ENCODE data around the gene MTTP.

GRCh38 chr4:99594818-99595217 lies 20.2 kb downstream of the MTTP start:
- TF ChIP-seq, protein P1, sequence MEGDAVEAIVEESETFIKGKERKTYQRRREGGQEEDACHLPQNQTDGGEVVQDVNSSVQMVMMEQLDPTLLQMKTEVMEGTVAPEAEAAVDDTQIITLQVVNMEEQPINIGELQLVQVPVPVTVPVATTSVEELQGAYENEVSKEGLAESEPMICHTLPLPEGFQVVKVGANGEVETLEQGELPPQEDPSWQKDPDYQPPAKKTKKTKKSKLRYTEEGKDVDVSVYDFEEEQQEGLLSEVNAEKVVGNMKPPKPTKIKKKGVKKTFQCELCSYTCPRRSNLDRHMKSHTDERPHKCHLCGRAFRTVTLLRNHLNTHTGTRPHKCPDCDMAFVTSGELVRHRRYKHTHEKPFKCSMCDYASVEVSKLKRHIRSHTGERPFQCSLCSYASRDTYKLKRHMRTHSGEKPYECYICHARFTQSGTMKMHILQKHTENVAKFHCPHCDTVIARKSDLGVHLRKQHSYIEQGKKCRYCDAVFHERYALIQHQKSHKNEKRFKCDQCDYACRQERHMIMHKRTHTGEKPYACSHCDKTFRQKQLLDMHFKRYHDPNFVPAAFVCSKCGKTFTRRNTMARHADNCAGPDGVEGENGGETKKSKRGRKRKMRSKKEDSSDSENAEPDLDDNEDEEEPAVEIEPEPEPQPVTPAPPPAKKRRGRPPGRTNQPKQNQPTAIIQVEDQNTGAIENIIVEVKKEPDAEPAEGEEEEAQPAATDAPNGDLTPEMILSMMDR (IDR thresholded peaks at IDR 0.05; ENCODE audit: insufficient read depth, low read length, poor library complexity, severe bottlenecking) = no peak
- TF ChIP-seq EZH2phosphoT487 (conservative IDR thresholded peaks at IDR 0.05; ENCODE audit: low read length) = no peak

Measured in SU-DHL-6 (cell line).